Measurements from ENCODE around the gene GARNL3.

GARNL3 gene

GRCh38 chr9:127347831-127348776 is 83.5 kb downstream of the GARNL3 start:
- H3K4me1 ChIP-seq (ENCODE audit: insufficient read depth, low read length, severe bottlenecking), result no peaks in the 10 kb centered on the region
- TF ChIP-seq CTCF (IDR thresholded peaks at IDR 0.05; ENCODE audit: low read length) (peak; percentile 18; the same call in 1 of the 2 replicates), EZH2 (IDR thresholded peaks at IDR 0.05; ENCODE audit: borderline replicate concordance, low read length) (no peak)
- H3K27me3 ChIP-seq (ENCODE audit: insufficient read depth, low read length), result no peaks in the 10 kb centered on the region; the same call in 1 of the 2 replicates
- no peaks in the 10 kb centered on the region for H3K36me3 ChIP-seq (ENCODE audit: insufficient read depth, low read length)
- H3K79me2 ChIP-seq (ENCODE audit: insufficient read depth, low read length), result no peaks in the 10 kb centered on the region
- H3K9me3 ChIP-seq (ENCODE audit: low read length), result no peaks in the 10 kb centered on the region
- H3K4me3 ChIP-seq (ENCODE audit: low read depth, low read length, poor library complexity, severe bottlenecking), result no peak overlapping the region
- no peak overlapping the region for H3K4me2 ChIP-seq (ENCODE audit: low read length)
- no peaks in the 10 kb centered on the region for H4K20me1 ChIP-seq (ENCODE audit: insufficient read depth, low read length)
- no peak overlapping the region for H3K9ac ChIP-seq (ENCODE audit: low read length)
- no peaks in the 10 kb centered on the region for H3F3A ChIP-seq (ENCODE audit: insufficient read depth, low read length)
- H2AFZ ChIP-seq (ENCODE audit: low read length), result no peak overlapping the region
- no peak overlapping the region for H3K27ac ChIP-seq (ENCODE audit: low read depth, low read length, poor library complexity, severe bottlenecking)
- H3K9me2 ChIP-seq (ENCODE audit: low read depth, low read length), result no peaks in the 10 kb centered on the region

- H3F3A ChIP-seq (ENCODE audit: insufficient read depth, low read length), result no peaks in the 10 kb centered on the region
- no peaks in the 10 kb centered on the region for H4K20me1 ChIP-seq (ENCODE audit: insufficient read depth, low read length)
- H2AFZ ChIP-seq (ENCODE audit: low read length), result no peak overlapping the region
- H3K4me1 ChIP-seq (ENCODE audit: insufficient read depth, low read length, severe bottlenecking), result no peaks in the 10 kb centered on the region
- no peak overlapping the region for H3K9ac ChIP-seq (ENCODE audit: low read length)
- no peaks in the 10 kb centered on the region for H3K9me2 ChIP-seq (ENCODE audit: low read depth, low read length)
- no peaks in the 10 kb centered on the region for H3K36me3 ChIP-seq (ENCODE audit: insufficient read depth, low read length)
- no peak overlapping the region for H3K4me3 ChIP-seq (ENCODE audit: low read depth, low read length, poor library complexity, severe bottlenecking)
- H3K9me3 ChIP-seq (ENCODE audit: low read length), result no peaks in the 10 kb centered on the region
- no peak for TF ChIP-seq EZH2 (IDR thresholded peaks at IDR 0.05; ENCODE audit: borderline replicate concordance, low read length)
- no peak for TF ChIP-seq CTCF (IDR thresholded peaks at IDR 0.05; ENCODE audit: low read length)
- no peak overlapping the region for H3K4me2 ChIP-seq (ENCODE audit: low read length)
- H3K27me3 ChIP-seq (ENCODE audit: insufficient read depth, low read length), result no peaks in the 10 kb centered on the region; the same call in 1 of the 2 replicates
- H3K27ac ChIP-seq (ENCODE audit: low read depth, low read length, poor library complexity, severe bottlenecking), result no peak overlapping the region
- no peaks in the 10 kb centered on the region for H3K79me2 ChIP-seq (ENCODE audit: insufficient read depth, low read length)
Measured at GRCh38 chr9:127349483-127350113, 85.0 kb downstream of the GARNL3 start.

GRCh38 chr9:127351182-127352166 is 86.9 kb downstream of the GARNL3 start:
- no peak overlapping the region for H3K9ac ChIP-seq (ENCODE audit: low read length)
- no peaks in the 10 kb centered on the region for H3K36me3 ChIP-seq (ENCODE audit: insufficient read depth, low read length)
- H3K27ac ChIP-seq (ENCODE audit: low read depth, low read length, poor library complexity, severe bottlenecking), result no peak overlapping the region
- no peaks in the 10 kb centered on the region; the same call in 1 of the 2 replicates for H3K27me3 ChIP-seq (ENCODE audit: insufficient read depth, low read length)
- no peaks in the 10 kb centered on the region for H3F3A ChIP-seq (ENCODE audit: insufficient read depth, low read length)
- H2AFZ ChIP-seq (ENCODE audit: low read length), result no peak overlapping the region
- no peaks in the 10 kb centered on the region for H3K79me2 ChIP-seq (ENCODE audit: insufficient read depth, low read length)
- no peaks in the 10 kb centered on the region for H4K20me1 ChIP-seq (ENCODE audit: insufficient read depth, low read length)
- no peak overlapping the region for H3K4me3 ChIP-seq (ENCODE audit: low read depth, low read length, poor library complexity, severe bottlenecking)
- no peak overlapping the region for H3K4me2 ChIP-seq (ENCODE audit: low read length)
- no peaks in the 10 kb centered on the region for H3K4me1 ChIP-seq (ENCODE audit: insufficient read depth, low read length, severe bottlenecking)
- no peaks in the 10 kb centered on the region for H3K9me3 ChIP-seq (ENCODE audit: low read length)
- TF ChIP-seq EZH2 (IDR thresholded peaks at IDR 0.05; ENCODE audit: borderline replicate concordance, low read length) (no peak), CTCF (IDR thresholded peaks at IDR 0.05; ENCODE audit: low read length) (no peak)
- H3K9me2 ChIP-seq (ENCODE audit: low read depth, low read length), result no peaks in the 10 kb centered on the region

Measured in OCI-LY1 (cell line).